GM19468 (cell line): ENCODE results near the gene FRMD1.

Experiments
- ATAC-seq: cut with Tn5 transposase; IDR thresholded peaks from one replicate; pipeline ENCODE4 v1.9.1; 2021; ENCODE audit warnings: mild to moderate bottlenecking, moderate library complexity, moderate number of reproducible peaks; ENCODE audit not compliant: unreplicated experiment; ENCODE audit errors: extremely low read depth

Gene FRMD1

GRCh38 chr6:168078943-168079405 lies at the start of gene FRMD1:
Gene FRMD1, minus strand, starts transcription at chr6:168079212. Its CDS starts 118 bp downstream, at chr6:168079094.
- ATAC-seq = no peak

- no peak for ATAC-seq
These were observed 49.1 kb upstream of the FRMD1 start for GRCh38 chr6:168128006-168128630.

GRCh38 chr6:168127384-168127868 lies 48.4 kb upstream of the FRMD1 start:
- ATAC-seq = no peak

- no peak for ATAC-seq
These were observed 47.8 kb upstream of the FRMD1 start for GRCh38 chr6:168126566-168127383.

GRCh38 chr6:168125429-168126001 lies 46.5 kb upstream of the FRMD1 start:
- no peak for ATAC-seq

- no peak for ATAC-seq
These were observed 45.9 kb upstream of the FRMD1 start for GRCh38 chr6:168124921-168125320.

- ATAC-seq = no peak
These were observed 45.1 kb upstream of the FRMD1 start for GRCh38 chr6:168124158-168124557.

GRCh38 chr6:168123165-168123911 lies 44.3 kb upstream of the FRMD1 start:
- no peak for ATAC-seq

- no peak for ATAC-seq
These were observed 43.5 kb upstream of the FRMD1 start for GRCh38 chr6:168122521-168122920.

- ATAC-seq = no peak
These were observed 43.0 kb upstream of the FRMD1 start for GRCh38 chr6:168122011-168122410.

- ATAC-seq = no peak
These were observed 42.3 kb upstream of the FRMD1 start for GRCh38 chr6:168121303-168121665.

GRCh38 chr6:168120390-168121302 lies 41.6 kb upstream of the FRMD1 start:
- no peak for ATAC-seq

- no peak for ATAC-seq
These were observed 40.5 kb upstream of the FRMD1 start for GRCh38 chr6:168119539-168119938.

- no peak for ATAC-seq
These were observed 39.9 kb upstream of the FRMD1 start for GRCh38 chr6:168118935-168119334.

- ATAC-seq = no peak
These were observed 38.9 kb upstream of the FRMD1 start for GRCh38 chr6:168117942-168118341.

GRCh38 chr6:168116975-168117899 lies 38.2 kb upstream of the FRMD1 start:
- ATAC-seq = no peak

- ATAC-seq = no peak
These were observed 37.5 kb upstream of the FRMD1 start for GRCh38 chr6:168116438-168116974.

- no peak for ATAC-seq
These were observed 36.9 kb upstream of the FRMD1 start for GRCh38 chr6:168115748-168116437.
